Embryonic facial prominence (tissue), 1 donor: ENCODE data around the gene HPS1.

Experiments
- DNase-seq: peaks from one replicate; pipeline ENCODE4 v3.0.0-alpha.2; 2016; ENCODE audit errors: extremely low spot score

The HPS1 gene

DNA sequence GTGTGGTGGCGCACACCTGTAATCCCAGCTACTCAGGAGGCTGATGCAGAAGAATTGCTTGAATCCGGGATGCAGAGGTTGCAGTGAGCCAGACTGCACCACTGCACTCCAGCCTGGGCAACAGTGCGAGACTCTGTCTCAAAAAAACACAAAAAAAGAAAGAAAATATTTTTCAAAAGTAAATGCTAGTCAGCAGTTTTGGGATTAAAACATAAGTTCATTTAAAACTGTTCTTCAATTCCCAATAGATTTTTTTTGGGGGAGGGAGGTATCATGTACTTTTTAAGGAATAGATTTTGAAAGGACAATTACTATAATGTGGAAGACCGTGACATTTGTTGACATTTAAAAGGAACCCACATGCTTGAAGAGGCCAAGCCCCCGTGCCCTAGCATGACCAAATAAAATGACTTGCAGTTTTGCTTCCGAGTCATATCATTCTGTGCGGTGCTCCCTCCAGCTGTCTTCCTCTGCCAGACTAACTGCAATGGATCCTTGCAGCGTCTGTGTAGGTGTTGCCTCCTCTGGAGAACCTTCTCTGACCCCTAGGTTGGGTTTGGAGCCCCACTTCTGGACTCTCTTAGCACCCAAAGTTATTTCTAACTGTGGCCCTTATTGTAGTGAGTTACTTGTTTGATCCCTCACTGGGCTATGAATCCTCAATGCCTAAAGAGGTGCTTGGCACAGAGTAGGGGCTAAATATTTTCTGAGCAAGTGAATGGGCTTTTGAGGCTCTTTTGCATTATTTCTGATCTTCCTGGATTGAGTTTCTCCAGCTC lies 17.4 kb upstream of the HPS1 start:
- DNase-seq, result no peak

DNA sequence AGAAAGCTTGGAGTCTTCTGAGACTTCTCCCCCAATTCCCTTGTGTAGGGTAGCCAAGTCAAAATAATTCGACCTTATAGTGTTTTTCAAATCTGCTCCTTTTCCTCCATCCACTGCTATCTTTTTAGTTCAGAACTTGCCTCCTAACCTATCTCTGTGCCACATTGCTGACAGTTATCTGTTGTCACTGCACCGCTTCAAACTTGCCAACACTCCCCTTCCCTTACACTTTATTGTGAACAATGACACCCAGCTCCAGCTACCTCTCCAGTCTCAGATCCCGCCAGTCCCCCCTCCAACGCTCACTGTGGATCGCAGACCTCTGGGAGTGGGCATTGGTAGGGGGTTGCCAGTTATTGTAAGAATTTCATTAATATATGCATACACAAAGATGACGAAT lies 16.3 kb upstream of the HPS1 start:
- DNase-seq, result no peak

DNA sequence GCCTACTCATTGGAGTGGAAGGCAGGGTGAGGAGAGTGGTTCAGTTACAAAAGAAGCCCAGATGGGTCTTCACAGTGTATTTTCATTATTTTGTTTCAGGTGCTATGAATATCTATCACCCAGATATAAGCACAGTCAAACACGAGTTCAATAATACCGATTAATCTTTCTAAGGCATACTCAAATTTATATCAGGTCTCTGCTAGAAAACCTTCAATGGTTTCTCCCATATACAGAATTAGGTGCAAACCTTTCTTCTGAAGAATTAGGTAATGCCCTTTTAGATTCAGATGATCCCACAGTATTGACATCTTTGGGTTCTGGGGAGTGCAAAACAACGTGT lies 14.7 kb upstream of the HPS1 start:
- DNase-seq, result no peak

DNA sequence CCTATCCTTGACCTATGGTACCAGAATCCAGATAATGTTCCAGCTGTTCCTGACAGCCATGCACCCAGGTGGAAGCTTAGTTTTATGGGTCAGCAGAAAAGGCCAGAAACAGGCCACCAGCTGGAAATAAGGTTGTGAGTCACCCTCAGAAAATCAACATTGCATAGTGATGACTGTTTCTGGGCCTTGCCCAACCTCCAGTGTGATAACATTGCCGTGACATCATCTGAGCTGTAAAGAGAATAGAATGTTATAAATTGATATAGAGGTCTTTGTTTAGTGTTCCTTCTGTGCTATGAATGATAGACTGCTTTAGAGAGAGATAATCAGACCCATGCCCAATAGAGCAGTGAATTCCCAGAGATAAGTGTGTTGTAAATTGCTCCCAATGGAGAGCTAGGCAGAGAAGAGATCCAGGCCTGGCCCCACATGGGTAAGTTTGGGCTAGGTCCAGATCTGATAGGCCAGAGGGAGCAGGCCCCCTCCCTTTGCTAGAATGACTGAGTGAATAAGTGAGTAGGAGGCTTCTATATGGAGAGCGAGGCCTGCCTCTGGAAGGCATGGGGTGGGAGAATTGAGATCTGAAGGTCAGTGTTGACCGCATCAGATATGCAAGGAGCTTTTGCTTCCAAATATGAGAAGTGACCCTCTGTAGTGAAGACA lies 14.2 kb upstream of the HPS1 start:
- no peak for DNase-seq

DNA sequence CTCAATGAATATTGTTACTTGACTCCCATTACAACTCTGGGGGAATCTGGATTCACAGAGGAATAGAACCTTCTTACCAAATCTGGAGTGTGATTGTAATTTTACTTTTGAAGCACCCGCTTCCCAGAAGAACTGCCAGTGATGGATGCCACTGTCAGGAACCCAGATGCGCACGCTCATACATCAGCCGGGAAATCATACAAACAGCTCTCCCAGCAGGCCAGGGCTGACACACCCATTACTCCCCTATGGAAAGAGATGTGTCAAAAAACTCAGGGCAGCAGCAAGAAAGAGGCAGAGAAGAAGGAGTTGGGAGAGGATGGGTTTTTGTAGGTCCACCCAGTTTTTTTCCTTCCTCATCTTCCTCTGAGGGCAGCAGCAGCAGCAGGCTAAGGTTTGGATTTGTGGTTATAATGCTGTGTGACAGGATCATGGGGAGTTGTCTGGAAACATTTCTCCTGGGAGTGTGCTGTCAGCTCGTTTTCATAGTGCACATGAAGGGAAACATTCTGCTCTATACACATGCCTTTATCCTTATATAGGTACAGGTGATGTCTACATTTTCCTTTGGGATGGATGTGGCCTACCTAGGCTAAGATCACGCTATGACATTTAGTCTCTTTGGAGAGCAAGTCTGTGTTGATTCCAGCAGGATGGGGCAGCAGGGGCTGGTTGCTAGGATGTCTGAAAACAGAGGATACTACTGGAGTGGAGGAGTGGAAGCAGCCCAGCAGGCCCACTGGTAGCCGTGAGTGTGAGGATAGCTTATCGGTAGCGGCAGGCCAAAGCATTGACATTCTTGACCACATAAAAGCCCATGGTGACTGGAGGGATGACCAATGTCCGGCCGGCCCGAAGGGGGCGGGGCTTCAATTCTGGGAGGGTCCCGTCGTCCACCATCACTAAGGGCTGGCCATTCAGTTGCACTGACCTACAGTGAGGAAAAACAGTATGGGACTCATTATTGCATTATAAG lies 12.4 kb upstream of the HPS1 start:
- no peak for DNase-seq

- DNase-seq, result no peak
Measured at GRCh38 chr10:98457721-98458120, 11.0 kb upstream of the HPS1 start.

DNA sequence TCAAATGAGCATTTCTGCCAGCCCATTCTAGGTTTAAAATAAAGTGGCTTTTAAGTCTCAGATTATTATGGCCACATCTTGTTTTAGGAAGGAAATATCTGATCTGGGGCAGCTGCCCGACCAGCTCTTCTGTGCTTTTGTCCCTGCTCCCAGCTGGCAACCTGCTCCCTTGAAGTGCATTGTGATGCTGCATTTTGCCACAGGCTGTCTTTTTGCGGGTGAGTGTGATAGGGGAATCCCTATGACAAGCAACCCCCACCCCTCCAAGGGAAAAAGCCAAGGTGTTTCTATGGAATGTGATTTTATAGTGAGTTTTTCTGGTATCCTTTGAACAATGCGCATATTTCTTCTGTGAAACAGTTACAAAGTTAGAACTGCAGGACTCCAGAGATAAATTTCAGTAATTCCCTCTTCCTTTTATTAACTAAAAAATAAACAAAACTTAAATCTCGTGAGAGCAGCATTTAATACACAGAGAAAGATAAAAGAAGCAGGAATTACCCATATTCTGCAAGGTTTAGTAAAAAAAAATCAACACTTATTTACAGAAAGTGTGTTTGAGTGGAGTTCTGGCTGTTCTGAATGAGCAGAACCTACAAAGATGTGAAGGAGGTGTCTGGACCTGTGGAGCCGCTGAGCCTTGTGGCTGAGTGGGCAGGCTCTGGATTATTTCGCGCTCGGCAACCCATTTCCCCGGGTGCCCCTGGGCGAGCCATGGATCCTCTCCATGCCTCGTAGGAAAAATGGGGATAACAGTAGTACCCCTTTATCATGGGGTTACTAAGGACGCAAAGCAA lies 10.1 kb upstream of the HPS1 start:
- DNase-seq, result no peak

DNA sequence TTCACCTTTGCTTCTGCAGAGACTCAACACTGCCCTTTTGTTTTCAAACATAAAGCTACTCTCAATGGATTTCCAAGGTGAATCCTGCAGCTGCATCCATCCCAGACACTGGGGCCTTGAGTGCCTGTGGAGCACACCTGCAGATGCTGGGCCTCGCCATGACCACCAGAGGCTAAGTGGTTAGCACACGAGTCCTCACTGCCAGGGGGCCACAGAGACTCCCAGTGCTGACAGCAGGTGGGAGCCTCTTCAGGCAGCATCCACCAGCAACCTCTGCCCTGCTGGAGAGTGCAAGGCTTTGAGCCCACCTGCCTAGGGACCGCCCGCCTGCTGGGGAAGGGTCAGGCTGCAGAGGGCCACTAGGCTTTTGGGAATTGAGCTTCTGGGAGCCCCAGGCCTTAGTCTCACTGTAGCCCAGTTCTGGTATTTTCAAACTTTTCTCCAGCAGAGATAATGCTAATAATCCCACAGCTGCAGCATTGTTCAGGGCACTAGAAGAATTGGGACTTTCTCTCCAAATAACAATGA lies 9.4 kb upstream of the HPS1 start:
- no peak for DNase-seq

- DNase-seq, result no peak
Measured at GRCh38 chr10:98453729-98454128, 7.0 kb upstream of the HPS1 start.

DNA sequence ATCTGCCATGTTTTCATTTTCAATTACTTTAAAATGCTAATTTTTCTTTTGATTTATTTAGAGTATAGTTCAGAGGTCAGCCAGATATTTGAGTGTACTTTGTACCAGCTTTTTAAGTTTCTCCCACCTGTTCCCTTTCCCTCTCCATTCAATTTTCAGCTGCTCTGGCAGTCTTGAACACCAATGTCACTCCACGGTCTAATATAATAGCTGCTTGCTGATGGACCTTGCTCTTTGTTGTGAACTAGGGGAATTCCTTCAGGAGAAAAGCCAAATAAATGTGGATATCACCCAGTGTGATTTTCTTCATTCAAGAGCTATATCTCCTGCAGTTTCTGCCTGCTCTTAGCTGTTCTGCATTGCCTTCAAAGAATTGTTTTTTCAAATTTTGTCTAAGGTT lies 3.9 kb upstream of the HPS1 start:
- DNase-seq, result no peak

DNA sequence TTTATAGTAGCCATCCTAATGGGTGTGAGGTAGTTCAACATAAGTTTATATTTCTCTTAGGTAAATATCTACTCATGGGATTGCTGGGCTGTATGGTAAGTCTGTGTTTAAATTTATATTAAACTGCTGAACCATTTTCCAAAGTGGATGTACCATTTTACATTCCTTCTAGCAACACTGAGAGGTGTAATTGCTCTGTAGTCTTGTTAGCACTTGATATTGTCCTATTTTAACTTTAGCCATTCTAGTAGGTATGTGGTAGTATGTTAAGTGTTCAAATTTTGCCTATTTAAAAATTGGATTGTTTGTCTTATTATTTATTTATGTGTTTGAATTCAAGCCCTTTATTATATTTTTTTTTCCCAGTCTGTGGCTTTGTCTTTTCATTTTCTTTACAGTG lies 2.6 kb upstream of the HPS1 start:
- DNase-seq, result no peak

DNA sequence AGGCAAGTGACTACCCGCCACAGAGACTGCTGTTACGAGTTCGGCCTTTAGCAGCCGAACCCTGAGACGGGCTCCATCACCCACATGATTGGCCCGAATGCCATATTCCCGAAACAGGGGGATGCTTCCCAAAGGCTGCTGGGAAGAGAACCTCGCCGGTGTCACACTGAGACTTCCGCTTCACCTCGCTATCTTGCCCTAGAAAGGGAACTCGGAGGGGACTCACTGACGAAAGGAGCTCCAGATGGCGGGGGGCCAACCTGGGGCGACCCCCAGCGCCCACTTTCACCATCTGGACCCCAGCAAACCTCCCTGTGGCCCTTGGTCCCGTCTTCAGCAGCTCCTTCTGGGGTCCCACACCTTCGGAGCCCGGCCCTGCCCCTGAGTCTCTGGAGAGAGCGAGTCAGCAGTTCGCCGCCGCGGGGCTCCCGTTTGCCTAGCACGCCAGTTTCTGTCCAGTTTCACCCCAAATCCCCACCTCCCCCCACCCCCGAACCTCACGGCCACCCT lies 529 bp downstream of the HPS1 start:
- DNase-seq, result no peak

- no peak for DNase-seq
Measured at GRCh38 chr10:98445200-98445812, 1.4 kb downstream of the HPS1 start.

DNA sequence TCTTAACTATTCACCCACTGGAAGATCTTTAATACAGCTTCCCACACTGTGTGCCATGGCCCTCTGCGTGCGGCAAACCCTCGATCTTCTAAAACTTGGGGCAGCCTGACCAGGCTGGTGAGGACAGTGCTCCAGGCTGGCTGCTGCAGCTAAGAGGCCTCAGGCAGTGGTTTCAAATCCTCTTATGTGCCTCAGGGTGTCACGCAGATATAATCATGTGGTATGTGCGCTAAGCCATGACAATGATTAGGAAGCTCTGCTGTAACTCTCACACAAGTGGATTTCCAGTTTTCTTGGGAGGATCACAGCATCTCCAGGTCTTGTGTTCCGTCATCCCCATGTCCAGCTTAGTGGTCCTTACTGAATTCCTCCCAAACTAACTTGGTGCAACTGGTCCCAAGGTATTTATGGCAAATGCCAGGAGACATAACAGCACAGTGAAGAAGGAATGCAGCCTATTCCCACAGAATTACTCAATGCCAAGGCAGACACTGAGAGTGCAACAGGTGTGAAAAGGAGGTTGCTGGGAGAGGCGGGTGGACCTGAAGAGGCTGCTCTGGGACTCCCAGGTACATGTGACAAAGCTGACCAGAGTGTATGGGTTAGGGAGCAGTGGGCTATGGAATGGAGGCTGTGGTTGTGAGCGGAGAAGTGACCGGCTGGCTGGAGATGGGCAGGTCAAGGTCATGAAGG lies 2.3 kb downstream of the HPS1 start:
- no peak for DNase-seq

- DNase-seq, result no peak
Measured at GRCh38 chr10:98438715-98439114, 8.0 kb downstream of the HPS1 start.

DNA sequence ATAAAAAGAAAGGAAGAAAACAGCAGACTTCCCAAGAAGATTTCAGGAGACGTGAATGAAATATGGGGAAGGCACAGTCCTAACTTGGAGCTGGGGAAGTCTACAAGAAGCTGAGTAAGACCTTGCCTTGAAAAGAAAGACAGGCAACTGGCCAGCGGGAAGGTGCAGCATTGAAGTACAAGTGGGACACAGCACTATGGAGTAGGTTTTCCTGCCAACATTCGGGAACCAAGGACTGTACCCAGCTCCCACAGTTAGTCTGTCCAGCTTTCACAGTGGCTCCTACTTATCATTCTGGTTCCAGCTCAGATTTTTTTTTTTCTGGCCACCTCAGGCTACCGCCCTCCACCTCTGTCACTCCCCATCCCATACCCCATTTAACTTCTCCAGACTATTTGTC lies 10.0 kb downstream of the HPS1 start:
- DNase-seq, result no peak

- DNase-seq, result no peak
Measured at GRCh38 chr10:98435178-98435577, 11.6 kb downstream of the HPS1 start.

GRCh38 chr10:98433881-98434732 lies 12.6 kb downstream of the HPS1 start:
- DNase-seq, result no peak

DNA sequence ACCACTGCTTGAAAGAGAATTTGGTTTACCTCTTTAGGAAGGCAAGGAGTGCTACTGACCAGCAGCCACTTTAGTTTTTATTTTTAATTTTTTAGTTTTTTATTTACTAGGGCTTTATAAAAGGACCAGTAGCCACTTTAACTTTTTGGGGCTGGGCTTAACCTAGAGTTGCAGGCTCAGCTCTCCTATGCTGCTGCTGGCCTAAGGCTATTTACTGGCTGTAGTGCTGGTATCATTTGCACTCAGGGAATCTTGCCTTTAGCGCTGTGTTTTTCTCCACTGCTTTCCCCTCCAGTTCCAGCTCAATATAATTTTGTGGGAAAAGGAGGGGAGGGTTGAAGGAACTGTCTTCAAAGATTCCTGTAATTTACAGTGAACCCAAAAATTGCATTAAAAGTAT lies 13.4 kb downstream of the HPS1 start:
- DNase-seq, result no peak
